ENCODE data around the gene CHST11.

DNA sequence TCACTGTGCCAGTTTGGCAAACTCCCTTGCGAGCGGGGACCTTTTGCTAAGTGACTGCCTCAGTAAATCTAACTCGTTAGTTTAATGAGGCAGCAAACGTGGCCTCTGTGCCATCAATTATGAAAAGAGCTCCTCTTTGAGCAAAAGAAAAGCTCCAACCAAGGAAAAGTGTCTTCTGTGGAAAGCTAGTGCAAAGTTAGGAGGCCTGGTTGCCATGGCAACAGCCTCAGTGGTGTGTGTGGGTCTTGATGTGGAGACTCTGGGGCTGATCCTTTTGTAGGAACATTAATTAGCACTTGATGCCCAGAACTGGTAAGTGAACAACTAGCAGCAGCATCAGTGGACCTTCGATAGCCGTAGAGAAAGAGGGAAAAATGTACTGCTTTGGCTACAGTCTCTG, 145.7 kb downstream of the CHST11 start:
- TF ChIP-seq, protein P1, sequence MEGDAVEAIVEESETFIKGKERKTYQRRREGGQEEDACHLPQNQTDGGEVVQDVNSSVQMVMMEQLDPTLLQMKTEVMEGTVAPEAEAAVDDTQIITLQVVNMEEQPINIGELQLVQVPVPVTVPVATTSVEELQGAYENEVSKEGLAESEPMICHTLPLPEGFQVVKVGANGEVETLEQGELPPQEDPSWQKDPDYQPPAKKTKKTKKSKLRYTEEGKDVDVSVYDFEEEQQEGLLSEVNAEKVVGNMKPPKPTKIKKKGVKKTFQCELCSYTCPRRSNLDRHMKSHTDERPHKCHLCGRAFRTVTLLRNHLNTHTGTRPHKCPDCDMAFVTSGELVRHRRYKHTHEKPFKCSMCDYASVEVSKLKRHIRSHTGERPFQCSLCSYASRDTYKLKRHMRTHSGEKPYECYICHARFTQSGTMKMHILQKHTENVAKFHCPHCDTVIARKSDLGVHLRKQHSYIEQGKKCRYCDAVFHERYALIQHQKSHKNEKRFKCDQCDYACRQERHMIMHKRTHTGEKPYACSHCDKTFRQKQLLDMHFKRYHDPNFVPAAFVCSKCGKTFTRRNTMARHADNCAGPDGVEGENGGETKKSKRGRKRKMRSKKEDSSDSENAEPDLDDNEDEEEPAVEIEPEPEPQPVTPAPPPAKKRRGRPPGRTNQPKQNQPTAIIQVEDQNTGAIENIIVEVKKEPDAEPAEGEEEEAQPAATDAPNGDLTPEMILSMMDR (conservative IDR thresholded peaks at IDR 0.05; ENCODE audit: low read depth, low read length), result no peak
- no peak for TF ChIP-seq EZH2 (IDR thresholded peaks at IDR 0.05; ENCODE audit: borderline replicate concordance, low read depth, low read length, poor library complexity, severe bottlenecking)

Data from A673 (cell line).